ENCODE measurements around the gene KIF26B.

The KIF26B gene

DNA sequence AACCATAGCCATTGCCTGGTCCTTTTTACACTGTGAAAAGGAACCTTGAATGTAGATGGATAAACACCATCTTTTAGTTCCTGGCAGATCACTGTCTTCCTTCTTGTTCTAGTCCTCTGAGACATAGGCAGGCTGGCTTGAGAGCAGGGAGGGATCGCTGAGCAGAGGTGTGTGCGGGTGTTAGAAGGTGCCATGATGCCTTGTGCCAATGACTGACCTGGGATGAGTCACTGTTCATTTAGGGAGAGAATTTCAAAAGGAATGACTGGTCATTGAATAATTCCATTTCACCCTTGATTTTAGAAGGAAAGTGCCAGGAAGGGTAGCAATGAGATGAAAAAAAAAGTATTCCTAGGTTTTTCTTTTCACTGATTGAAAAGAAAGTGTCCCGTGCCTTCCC, 383.9 kb downstream of the KIF26B start:
- no peak for DNase-seq (ENCODE audit: insufficient read length, low spot score)
- no peak for TF ChIP-seq POU2F2 (IDR thresholded peaks at IDR 0.05; ENCODE audit: low read depth, low read length)
- TF ChIP-seq PAX5 (IDR thresholded peaks at IDR 0.05; ENCODE audit: insufficient read depth, low read length, severe bottlenecking): no peak
- TF ChIP-seq SPI1 (IDR thresholded peaks at IDR 0.05; ENCODE audit: low read depth, low read length): no peak
- TF ChIP-seq TAF1 (IDR thresholded peaks at IDR 0.05; ENCODE audit: low read depth, low read length): no peak
- TF ChIP-seq POLR2A (IDR thresholded peaks at IDR 0.05; ENCODE audit: low read depth, low read length): no peak
- TF ChIP-seq POLR2AphosphoS5 (IDR thresholded peaks at IDR 0.05; ENCODE audit: low read depth, low read length): no peak
- FAIRE-seq: no peak

DNA sequence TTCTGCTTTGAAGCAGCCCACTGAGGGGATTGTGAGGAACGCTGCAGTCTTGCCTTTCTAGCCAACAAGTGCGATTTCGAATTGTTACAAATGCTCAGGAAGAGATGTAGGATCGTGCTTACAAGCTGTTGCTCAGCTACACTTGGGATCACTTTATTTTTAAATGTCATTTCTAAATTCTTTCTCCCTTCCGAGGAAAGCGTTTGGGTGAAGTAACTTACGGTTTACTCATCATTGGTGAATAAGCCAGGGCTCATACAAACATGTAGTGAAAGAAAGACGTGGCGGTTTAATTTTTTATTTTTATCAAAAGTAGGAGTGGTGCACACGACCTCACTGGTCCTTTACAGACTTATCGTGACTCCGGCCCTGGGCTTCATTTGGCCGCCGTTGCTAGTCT, 386.6 kb downstream of the KIF26B start:
- DNase-seq (ENCODE audit: insufficient read length, low spot score) (no peak), FAIRE-seq (no peak)
- no peak for TF ChIP-seq TAF1 (IDR thresholded peaks at IDR 0.05; ENCODE audit: low read depth, low read length)
- TF ChIP-seq POU2F2 (IDR thresholded peaks at IDR 0.05; ENCODE audit: low read depth, low read length): no peak
- no peak for TF ChIP-seq PAX5 (IDR thresholded peaks at IDR 0.05; ENCODE audit: insufficient read depth, low read length, severe bottlenecking)
- TF ChIP-seq POLR2AphosphoS5 (IDR thresholded peaks at IDR 0.05; ENCODE audit: low read depth, low read length): no peak
- TF ChIP-seq SPI1 (IDR thresholded peaks at IDR 0.05; ENCODE audit: low read depth, low read length): no peak
- no peak for TF ChIP-seq POLR2A (IDR thresholded peaks at IDR 0.05; ENCODE audit: low read depth, low read length)

- FAIRE-seq: no peak
- TF ChIP-seq TAF1 (IDR thresholded peaks at IDR 0.05; ENCODE audit: low read depth, low read length): no peak
- no peak for TF ChIP-seq POLR2AphosphoS5 (IDR thresholded peaks at IDR 0.05; ENCODE audit: low read depth, low read length)
- TF ChIP-seq SPI1 (IDR thresholded peaks at IDR 0.05; ENCODE audit: low read depth, low read length): no peak
- no peak for TF ChIP-seq PAX5 (IDR thresholded peaks at IDR 0.05; ENCODE audit: insufficient read depth, low read length, severe bottlenecking)
- no peak for TF ChIP-seq POU2F2 (IDR thresholded peaks at IDR 0.05; ENCODE audit: low read depth, low read length)
- TF ChIP-seq POLR2A (IDR thresholded peaks at IDR 0.05; ENCODE audit: low read depth, low read length): no peak
- DNase-seq (ENCODE audit: insufficient read length, low spot score): no peak
Observed at GRCh38 chr1:245542365-245542764, 387.6 kb downstream of the KIF26B start.

DNA sequence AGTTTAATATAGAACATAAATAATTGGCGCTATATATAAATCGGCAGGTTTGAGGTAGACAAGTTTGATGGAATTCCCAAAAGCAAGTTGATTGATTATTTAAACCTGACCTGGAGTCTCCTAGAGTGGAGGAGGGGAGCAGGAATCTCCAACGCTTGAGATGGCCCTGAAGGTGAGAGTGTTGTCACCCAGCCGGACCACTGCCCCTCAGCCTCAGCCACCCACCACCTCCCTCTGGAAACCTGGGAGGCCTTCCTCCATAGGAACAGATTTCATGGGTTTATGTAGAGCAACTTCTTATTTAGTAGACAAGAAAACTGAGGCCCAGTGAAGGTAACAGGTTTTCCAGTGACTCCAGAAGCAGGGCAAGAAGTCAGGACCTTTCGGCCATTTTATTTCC, 389.5 kb downstream of the KIF26B start:
- no peak for FAIRE-seq
- no peak for TF ChIP-seq POLR2AphosphoS5 (IDR thresholded peaks at IDR 0.05; ENCODE audit: low read depth, low read length)
- no peak for DNase-seq (ENCODE audit: insufficient read length, low spot score)

DNA sequence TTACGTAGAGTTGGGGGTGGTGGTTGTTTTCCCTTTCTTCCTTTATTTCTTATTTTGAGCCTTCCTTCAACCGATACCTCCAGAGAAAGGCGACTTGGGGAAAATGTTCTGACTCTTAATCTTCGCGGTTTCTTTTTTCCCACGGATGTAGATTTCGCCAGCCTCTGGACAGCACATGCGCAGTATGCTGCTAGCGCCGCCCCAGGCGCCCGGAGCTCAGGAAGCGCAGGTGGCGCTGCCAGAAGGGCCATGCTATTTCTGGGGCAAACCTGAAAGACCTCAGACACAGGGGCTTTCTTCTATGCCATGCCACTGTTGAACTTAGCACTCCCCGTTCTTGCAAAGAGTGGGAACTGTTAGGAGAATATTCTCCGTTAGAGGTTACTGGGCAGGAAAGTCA, 392.1 kb downstream of the KIF26B start:
- no peak for FAIRE-seq
- DNase-seq (ENCODE audit: insufficient read length, low spot score): no peak
- TF ChIP-seq POLR2A (IDR thresholded peaks at IDR 0.05; ENCODE audit: low read depth, low read length): no peak
- no peak for TF ChIP-seq POU2F2 (IDR thresholded peaks at IDR 0.05; ENCODE audit: low read depth, low read length)
- no peak for TF ChIP-seq PAX5 (IDR thresholded peaks at IDR 0.05; ENCODE audit: insufficient read depth, low read length, severe bottlenecking)
- TF ChIP-seq POLR2AphosphoS5 (IDR thresholded peaks at IDR 0.05; ENCODE audit: low read depth, low read length): no peak
- no peak for TF ChIP-seq SPI1 (IDR thresholded peaks at IDR 0.05; ENCODE audit: low read depth, low read length)
- TF ChIP-seq TAF1 (IDR thresholded peaks at IDR 0.05; ENCODE audit: low read depth, low read length): no peak

DNA sequence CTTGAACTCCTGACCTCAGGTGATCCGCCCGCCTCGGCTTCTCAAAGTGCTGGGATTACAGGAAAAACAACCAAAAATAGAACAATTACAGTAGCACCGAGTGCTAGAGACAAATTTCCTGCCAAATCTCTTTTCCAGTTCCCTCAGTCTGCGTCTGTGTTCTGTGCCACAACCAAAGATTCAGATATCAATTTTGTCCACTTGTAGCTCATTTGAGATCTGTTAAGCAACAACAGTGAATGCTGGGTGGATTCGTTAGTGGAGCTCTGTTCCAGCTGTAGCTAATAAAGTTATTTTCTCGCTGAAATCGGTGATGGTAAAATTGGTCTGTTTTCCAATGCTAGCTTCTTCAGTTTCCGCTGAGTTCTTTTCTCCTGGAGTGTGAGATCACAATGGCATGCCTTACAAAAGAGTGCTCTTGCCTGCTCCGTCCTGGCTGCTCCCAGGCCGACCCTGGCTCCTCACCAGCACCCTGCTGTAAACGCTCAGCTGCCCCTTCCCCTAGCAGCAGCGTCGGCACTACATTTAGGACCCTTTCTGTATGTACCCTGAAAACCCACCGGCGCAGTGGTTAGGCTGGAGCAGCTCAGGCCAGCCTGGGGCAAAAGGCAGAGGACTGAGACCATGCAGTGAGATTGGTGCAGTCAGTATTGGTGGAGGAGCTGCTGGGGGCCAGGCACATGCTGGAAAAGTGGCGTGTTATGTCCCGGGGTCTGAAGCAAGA, 395.4 kb downstream of the KIF26B start:
- DNase-seq (ENCODE audit: insufficient read length, low spot score): no peak
- no peak for FAIRE-seq
- TF ChIP-seq TAF1 (IDR thresholded peaks at IDR 0.05; ENCODE audit: low read depth, low read length) (no peak), SPI1 (IDR thresholded peaks at IDR 0.05; ENCODE audit: low read depth, low read length) (no peak), POLR2A (IDR thresholded peaks at IDR 0.05; ENCODE audit: low read depth, low read length) (no peak), PAX5 (IDR thresholded peaks at IDR 0.05; ENCODE audit: insufficient read depth, low read length, severe bottlenecking) (no peak), POLR2AphosphoS5 (IDR thresholded peaks at IDR 0.05; ENCODE audit: low read depth, low read length) (no peak), POU2F2 (IDR thresholded peaks at IDR 0.05; ENCODE audit: low read depth, low read length) (no peak)

DNA sequence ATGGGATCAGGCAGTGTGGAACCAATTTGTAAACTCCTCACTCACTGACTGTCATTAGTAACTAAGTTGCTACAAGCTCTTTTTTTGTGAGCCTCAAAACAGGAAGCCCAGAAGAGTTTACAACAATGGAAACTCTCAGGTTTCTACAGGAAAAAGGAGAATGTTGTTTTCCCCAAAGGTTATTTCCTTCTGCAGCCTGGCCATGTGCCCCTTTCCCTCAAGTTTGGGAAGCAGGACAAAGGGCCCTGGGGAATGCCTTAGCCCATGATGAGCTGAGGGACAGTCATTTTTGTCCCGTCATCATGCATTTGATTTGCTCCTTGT, 395.9 kb downstream of the KIF26B start:
- TF ChIP-seq POLR2A (IDR thresholded peaks at IDR 0.05; ENCODE audit: low read depth, low read length) (no peak), SPI1 (IDR thresholded peaks at IDR 0.05; ENCODE audit: low read depth, low read length) (no peak), PAX5 (IDR thresholded peaks at IDR 0.05; ENCODE audit: insufficient read depth, low read length, severe bottlenecking) (no peak), POU2F2 (IDR thresholded peaks at IDR 0.05; ENCODE audit: low read depth, low read length) (no peak), POLR2AphosphoS5 (IDR thresholded peaks at IDR 0.05; ENCODE audit: low read depth, low read length) (no peak)
- no peak for FAIRE-seq

GRCh38 chr1:245551536-245551935, 396.8 kb downstream of the KIF26B start:
- TF ChIP-seq PAX5 (IDR thresholded peaks at IDR 0.05; ENCODE audit: insufficient read depth, low read length, severe bottlenecking) (no peak), SPI1 (IDR thresholded peaks at IDR 0.05; ENCODE audit: low read depth, low read length) (no peak), POLR2AphosphoS5 (IDR thresholded peaks at IDR 0.05; ENCODE audit: low read depth, low read length) (no peak), POU2F2 (IDR thresholded peaks at IDR 0.05; ENCODE audit: low read depth, low read length) (no peak), POLR2A (IDR thresholded peaks at IDR 0.05; ENCODE audit: low read depth, low read length) (no peak), TAF1 (IDR thresholded peaks at IDR 0.05; ENCODE audit: low read depth, low read length) (no peak)
- FAIRE-seq (no peak), DNase-seq (ENCODE audit: insufficient read length, low spot score) (no peak)

More for the DNA sequence above, 395.9 kb downstream of the KIF26B start:
- no peak for DNase-seq (ENCODE audit: insufficient read length, low spot score)

GRCh38 chr1:245552331-245552730, 397.5 kb downstream of the KIF26B start:
- FAIRE-seq (no peak), DNase-seq (ENCODE audit: insufficient read length, low spot score) (no peak)
- TF ChIP-seq POLR2A (IDR thresholded peaks at IDR 0.05; ENCODE audit: low read depth, low read length) (no peak), POLR2AphosphoS5 (IDR thresholded peaks at IDR 0.05; ENCODE audit: low read depth, low read length) (no peak), PAX5 (IDR thresholded peaks at IDR 0.05; ENCODE audit: insufficient read depth, low read length, severe bottlenecking) (no peak), SPI1 (IDR thresholded peaks at IDR 0.05; ENCODE audit: low read depth, low read length) (no peak), TAF1 (IDR thresholded peaks at IDR 0.05; ENCODE audit: low read depth, low read length) (no peak), POU2F2 (IDR thresholded peaks at IDR 0.05; ENCODE audit: low read depth, low read length) (no peak)

GRCh38 chr1:245556057-245556456, 401.3 kb downstream of the KIF26B start:
- TF ChIP-seq TAF1 (IDR thresholded peaks at IDR 0.05; ENCODE audit: low read depth, low read length) (no peak), POLR2A (IDR thresholded peaks at IDR 0.05; ENCODE audit: low read depth, low read length) (no peak), POU2F2 (IDR thresholded peaks at IDR 0.05; ENCODE audit: low read depth, low read length) (no peak), SPI1 (IDR thresholded peaks at IDR 0.05; ENCODE audit: low read depth, low read length) (no peak), PAX5 (IDR thresholded peaks at IDR 0.05; ENCODE audit: insufficient read depth, low read length, severe bottlenecking) (no peak), POLR2AphosphoS5 (IDR thresholded peaks at IDR 0.05; ENCODE audit: low read depth, low read length) (no peak)
- DNase-seq (ENCODE audit: insufficient read length, low spot score): no peak
- no peak for FAIRE-seq
